CD1c-positive myeloid dendritic cell (primary cell): ENCODE data around the gene NDOR1.

Experiments used
- DNase-seq: peaks from one replicate; pipeline ENCODE4 v3.0.0-alpha.2; 2016; ENCODE audit errors: extremely low spot score

NDOR1 gene

DNA sequence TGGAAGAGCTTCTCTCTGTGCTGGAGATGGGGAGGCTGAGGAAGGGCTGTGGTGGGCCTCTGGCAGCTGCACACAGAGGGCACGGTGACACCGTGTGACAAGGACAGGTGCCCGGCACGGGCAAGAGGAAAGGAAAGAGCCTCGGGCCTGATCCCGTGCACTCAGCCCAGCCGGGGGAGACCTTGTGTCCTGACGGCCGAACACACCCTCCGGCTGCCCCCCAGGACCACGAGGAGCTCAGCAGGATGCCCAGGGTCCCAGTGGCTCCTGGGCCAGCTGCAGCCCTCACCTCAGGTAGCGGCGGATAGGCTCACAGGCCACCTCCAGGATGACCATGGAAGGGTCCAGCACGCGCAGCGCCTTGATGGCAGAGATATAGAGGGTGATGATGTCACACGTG lies 22.7 kb upstream of the NDOR1 start:
- no peak for DNase-seq

DNA sequence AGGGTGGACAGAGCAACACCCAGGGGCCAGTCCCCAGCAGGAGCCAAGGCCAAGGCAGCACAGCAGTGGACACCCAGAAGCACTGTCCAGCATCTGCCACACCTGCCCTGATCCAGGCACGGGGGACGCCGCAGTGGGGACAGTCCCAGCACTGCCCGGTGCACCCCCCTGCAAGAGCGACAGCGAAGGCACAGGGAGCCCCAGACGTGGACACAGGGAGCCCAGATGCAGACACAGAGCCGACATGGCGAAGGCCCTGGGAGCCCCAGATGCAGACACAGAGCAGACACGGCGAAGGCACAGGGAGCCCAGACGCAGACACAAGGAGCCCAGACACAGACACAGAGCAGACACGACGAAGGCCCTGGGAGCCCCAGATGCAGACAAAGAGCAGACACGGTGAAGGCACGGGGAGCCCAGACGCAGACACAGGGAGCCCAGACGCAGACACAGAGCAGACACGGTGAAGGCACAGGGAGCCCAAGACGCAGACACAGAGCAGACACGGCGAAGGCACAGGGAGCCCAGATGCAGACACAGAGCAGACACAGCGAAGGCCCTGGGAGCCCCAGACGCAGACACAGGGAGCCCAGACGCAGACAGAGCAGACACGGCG lies 21.4 kb upstream of the NDOR1 start:
- DNase-seq = no peak

GRCh38 chr9:137184881-137185660 lies 20.4 kb upstream of the NDOR1 start:
- DNase-seq = no peak

- DNase-seq = no peak
Measured at GRCh38 chr9:137185921-137186320, 19.6 kb upstream of the NDOR1 start.

DNA sequence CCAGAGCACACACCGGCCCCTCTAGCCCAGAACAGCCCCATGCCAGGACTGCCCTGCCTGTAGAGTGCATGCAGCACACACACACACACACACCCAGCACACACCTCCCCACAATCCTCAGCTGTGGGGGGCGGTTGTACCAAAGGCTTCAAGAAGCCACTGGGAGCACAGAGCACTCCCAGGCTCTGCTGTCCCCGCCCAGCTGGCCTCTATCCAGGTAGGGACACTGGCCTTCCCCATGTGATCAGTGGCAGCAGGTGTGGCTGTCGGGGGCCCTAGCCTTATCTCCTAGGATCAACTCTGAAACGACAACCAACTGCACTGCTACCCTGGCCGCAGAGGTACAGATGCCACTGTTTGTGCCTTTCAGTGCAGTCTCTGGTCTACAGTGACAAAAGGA lies 19.1 kb upstream of the NDOR1 start:
- no peak for DNase-seq

DNA sequence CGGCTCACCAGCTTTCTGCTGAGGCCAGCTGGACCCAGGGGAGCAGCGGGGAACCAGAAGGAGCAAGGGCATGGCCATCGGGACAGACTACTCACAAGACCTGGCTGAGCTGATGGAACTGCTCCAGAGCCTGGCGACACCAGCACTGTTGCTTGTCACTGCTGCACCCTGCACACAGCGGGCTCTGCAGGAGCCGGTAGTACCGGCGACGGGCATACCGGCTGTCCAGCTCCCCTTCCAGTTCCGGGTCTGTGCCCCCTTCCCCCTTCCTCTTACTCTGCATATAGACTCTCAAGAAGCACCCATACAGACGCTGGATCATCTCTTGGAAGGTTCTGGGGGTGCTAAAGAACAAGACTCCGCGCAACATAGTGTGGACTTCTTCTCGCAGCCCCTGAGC lies 18.1 kb upstream of the NDOR1 start:
- no peak for DNase-seq

DNA sequence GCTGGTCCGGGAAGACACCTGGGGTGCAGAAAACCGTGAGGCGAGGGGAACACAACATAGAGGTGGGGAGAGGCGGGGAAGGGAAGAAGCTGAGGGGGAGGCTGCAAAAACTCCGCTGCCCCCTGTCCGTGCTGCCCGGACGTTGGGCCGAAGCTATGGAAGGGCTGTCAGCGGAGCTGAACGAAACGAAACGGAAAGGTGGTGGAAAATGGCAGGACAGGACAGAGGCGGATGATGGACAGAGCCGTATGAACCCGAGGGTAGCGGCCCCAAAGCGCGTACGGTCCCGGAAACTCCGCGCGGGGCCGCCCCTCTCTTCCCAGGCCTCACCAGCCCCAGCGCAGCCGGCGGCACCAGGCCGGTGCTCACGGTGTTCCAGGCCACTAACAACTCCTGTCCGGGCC lies 17.4 kb upstream of the NDOR1 start:
- no peak for DNase-seq

DNA sequence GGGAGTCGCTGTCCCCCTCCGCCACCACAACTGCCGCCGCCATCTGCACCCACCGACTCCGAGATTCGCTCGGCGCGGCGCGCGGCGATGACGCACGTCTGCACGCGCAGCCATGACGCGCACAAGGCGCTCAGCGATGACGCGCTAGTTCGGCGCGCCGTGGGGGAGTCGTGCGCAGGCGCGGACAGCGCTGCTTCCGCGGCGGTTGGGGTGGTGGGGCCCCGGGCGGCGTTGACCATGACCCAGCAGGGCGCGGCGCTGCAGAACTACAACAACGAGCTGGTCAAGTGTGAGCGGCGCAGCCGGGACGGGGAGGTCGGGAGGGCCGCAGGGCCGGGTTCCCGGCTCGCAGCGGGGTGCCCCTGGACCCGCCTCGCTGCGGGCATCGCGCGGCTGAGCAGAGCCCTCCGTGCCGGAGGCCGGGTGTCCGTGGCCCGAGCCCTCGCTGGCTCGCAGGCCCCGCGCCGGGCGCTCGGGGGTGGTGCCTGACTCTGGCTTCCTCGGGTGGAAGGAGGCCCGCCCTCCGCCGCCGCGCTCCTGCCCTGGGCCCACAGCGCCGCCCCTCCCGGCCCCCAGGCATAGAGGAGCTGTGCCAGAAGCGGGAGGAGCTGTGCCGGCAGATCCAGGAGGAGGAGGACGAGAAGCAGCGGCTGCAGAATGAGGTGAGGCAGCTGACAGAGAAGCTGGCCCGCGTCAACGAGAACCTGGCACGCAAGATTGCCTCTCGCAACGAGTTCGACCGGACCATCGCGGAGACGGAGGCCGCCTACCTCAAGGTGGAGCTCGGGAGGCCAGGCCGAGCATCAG lies 16.8 kb upstream of the NDOR1 start, which contains the start of the genes ANAPC2 and SSNA1:
ANAPC2 (minus strand) TSS at position 71 of the 807 bp plus-strand sequence; CDS start at position 43, 28 bp downstream.
SSNA1 (plus strand) TSS at position 187 of the 807 bp plus-strand sequence; CDS start at position 238, 51 bp downstream.
- DNase-seq = peak; percentile 98

DNA sequence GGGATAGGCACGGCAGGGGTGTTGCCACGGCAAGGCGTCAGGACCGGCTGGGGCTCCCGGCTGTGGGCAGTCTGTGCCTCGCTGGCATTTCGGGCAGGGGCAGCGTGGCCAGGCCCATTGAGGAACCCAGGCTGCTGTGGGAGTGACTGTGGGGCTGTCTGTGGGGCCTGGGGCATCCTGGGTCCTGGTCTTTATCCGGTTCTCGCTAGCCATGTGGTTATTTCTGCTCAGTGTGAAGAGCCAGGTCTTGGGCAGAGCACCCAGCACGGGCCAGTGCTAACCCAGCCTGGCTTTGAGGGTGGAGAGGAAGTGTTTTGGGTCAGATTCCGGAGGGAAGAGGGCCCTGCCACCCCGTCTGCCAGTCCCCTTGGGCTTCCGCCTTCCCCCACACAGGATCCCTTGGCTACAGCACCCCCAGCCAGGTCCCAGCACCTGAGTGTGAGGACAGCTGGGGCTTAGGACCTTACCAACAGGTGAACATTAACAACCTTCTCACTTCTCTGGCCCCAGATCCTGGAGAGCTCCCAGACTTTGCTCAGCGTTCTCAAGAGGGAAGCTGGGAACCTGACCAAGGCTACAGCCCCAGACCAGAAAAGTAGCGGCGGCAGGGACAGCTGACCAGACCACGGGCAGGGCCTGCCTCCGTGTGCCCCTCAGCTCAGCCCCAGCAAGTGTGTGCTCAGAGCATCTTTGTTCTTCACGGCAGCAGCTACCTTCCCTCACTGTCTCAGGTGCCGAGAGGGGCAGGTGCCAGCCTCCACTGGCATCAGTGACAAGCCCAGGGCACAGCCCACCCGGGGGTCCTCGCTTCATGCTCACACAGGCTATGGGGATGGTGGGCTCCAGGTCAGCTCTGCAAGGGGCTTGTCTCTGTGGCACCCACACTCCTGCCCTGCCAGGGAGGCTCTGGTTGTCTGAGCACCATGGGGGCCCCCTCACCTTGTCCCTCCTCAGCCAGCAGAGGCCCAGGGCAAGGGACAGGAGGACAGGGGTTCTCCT lies 15.9 kb upstream of the NDOR1 start:
- DNase-seq = no peak

GRCh38 chr9:137190315-137190856 lies 15.1 kb upstream of the NDOR1 start:
- DNase-seq = no peak

GRCh38 chr9:137191245-137191644 lies 14.3 kb upstream of the NDOR1 start:
- no peak for DNase-seq

- no peak for DNase-seq
Measured at GRCh38 chr9:137191691-137192447, 13.6 kb upstream of the NDOR1 start.

DNA sequence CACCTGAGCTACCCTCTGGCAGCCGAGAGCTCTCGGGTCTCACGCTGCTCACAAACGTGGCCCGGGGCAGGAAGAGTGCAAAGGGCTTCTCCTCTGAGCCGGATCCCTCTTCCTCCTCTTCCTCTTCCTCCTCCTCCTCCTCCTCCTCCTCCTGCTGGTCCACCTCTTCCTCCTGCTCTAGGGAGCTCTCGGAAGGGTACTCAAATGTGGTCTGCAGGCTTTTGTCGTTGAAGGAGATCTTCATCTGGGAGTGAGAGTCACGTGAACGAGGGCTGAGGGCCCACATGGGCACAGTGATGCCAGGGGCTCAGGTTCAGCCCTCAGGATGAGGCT lies 13.1 kb upstream of the NDOR1 start:
- DNase-seq = no peak

GRCh38 chr9:137192859-137193258 lies 12.6 kb upstream of the NDOR1 start:
- DNase-seq = no peak

GRCh38 chr9:137193771-137194170 lies 11.7 kb upstream of the NDOR1 start:
- no peak for DNase-seq

DNA sequence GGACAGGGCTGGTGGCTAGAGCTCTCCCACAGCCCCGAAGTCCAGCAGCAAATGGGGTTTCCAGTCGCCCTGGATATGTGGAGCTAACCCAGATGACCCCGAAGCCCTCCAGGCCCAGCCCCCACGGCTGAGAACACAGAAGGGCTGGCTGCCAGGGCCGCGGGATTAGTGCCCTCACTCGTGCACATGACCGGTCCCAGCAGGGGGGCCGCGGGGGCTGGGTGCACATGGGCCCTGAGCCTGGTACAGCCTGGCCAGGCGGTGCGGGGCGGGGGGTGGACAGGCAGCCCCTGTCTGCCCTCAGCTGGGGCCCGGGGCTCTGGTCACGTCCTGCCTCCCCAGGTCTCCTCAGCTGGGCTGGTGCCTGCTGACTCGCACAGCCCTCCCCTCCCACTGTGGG lies 11.1 kb upstream of the NDOR1 start:
- no peak for DNase-seq

- DNase-seq = no peak
Measured at GRCh38 chr9:137194909-137195308, 10.6 kb upstream of the NDOR1 start.

DNA sequence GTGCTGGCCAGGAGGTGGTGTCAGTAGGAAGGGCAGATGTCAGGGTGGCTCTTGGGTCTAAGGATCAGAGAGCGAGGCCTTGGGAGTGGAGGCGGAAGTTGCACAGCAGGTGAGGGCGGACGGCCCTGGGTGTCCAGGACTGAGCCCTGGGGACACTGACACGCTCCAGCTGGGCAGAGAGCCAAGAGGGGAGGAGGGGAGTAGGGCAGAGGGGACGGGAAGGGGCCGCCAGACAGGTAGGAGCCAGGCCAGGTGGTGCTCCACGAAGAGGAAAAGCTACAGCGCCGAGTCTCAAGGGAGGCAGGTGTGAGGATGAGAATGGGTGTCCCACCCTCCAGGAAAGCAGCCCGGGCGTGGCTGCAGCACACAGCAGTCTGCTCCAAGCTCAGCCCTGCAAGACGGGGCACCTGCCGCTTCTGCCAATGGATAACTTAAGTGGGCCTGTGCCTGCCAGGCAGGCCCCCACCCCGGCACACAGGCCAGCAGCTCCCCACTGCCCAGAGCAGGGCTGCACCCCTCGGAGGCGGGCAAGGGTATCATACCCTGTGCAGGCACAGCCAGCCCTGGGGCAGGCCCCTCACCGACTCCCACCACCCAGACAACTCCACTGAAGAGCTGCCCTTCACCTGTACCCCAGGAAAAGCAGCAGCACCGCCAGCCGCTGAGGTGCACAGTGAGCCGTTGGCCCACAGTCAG lies 9.8 kb upstream of the NDOR1 start:
- DNase-seq = no peak

DNA sequence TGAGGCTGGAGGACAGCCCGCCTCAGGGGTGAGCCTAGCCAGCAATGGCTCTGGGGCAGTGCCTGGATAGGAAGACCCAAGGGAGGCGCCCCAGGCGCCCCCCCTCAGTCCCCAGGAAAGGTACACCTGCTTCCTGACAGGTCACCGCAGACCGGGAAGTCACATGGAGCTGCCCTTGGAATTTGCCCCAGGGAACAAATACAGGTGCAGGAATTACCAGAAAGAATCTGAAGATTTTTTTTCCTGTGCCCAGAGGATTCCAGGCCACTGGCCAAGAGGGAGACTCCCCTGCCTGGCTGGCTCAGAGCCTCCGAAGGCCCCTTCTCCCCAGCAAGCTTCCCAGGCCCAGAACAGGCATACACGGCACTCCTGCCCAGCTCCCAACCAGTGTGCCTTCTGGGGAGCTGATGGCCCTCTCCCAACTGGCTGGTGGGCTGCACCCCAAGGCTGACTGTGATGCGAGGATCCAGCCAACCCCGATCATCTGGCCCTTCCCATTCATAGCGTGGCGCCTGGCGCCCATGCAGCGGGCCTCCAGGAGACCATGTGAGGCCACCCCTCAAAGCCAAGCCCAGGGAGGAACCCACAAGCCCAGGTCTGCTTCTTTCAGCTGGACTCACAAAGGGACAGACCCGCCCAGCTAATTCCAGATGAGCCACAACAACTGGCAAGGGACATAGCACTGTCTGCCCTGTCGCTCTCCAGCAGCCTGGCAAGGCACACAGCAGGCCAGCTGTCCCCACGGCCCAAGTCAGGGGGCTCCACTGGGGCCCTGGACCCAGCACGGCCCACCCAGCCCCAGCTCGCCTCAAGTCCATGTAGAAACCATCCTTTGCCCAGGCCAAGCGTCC lies 7.2 kb upstream of the NDOR1 start:
- no peak for DNase-seq
